Esophagus muscularis mucosa (tissue), 4 donors: ENCODE data around the gene KCNJ5. TPM values are rescaled to one million over a fixed set of nuclear protein-coding genes. Genes with fewer than 3 reads are reported as not detected.

Source experiments
- DNase-seq: peaks from one replicate; pipeline ENCODE4 v3.0.0-alpha.2; 2017; ENCODE audit errors: extremely low spot score
- H3K27ac ChIP-seq, 4 donors: fragments of 200-600 bp; sonication (generic); replicated peaks in 1 of 4; 1 replicate in 3 of 4; 2 replicates in 1 of 4; pipeline ENCODE4 v1.5.1; 2016 to 2019; ENCODE audit warnings: mild to moderate bottlenecking in 1 of 4
- H3K27me3 ChIP-seq, 4 donors: fragments of 200-600 bp; sonication (generic); one replicate each; pipeline versions ENCODE4 v1.5.1 to v1.6.0; 2016 to 2019
- H3K36me3 ChIP-seq, 4 donors: fragments of 200-600 bp; sonication (generic); one replicate each; pipeline ENCODE4 v1.5.1; 2016 to 2019
- H3K4me1 ChIP-seq, 4 donors: fragments of 200-600 bp; sonication (generic); one replicate each; pipeline ENCODE4 v1.5.1; 2016 to 2019
- H3K4me3 ChIP-seq, 4 donors: fragments of 200-600 bp; sonication (generic); 1 replicate in 2 of 4; 2 replicates in 2 of 4; pipeline ENCODE4 v1.5.1; 2016 to 2019; ENCODE audit warnings: mild to moderate bottlenecking in 4 of 4, moderate library complexity in 1 of 4
- H3K9me3 ChIP-seq, 4 donors: fragments of 200-600 bp; sonication (generic); 1 replicate in 3 of 4; 2 replicates in 1 of 4; pipeline ENCODE4 v1.5.1; 2016 to 2019
- CTCF ChIP-seq, 3 experiments: fragments of 200-600 bp in 2 of 3; fragments of 450-650 bp in 1 of 3; sonication (generic) in 2 of 3; IDR thresholded peaks; one replicate each; pipeline ENCODE4 v1.5.1; 2017 to 2019; ENCODE audit warnings: antibody characterized with exemption in 3 of 3, mild to moderate bottlenecking in 2 of 3, moderate library complexity in 1 of 3
- EP300 ChIP-seq: sonication (generic); formaldehyde crosslinking; IDR thresholded peaks from one replicate; pipeline ENCODE4 v1.6.1; 2017; ENCODE audit warnings: antibody characterized with exemption
- POLR2A ChIP-seq: fragments of 450-650 bp; IDR thresholded peaks from one replicate; pipeline ENCODE4 v1.6.1; 2017; ENCODE audit warnings: antibody characterized with exemption, moderate library complexity, mild to moderate bottlenecking, low read depth
- POLR2AphosphoS5 ChIP-seq, 2 donors: sonication (generic); formaldehyde crosslinking; IDR thresholded peaks; one replicate each; pipeline ENCODE4 v1.6.1; 2017; ENCODE audit warnings: antibody characterized with exemption in 2 of 2
- WGBS: methylation state at CpG from one replicate; pipeline ENCODE4 v1.1.5; 2018; 5-methylcytosine and 5-hydroxymethylcytosine counted together
- intact Hi-C: fragments of 100-400 bp; cut with DNase I; formaldehyde crosslinking; loops from one replicate; pipeline ENCODE4 v1.15.1; 2023
- total RNA-seq, 4 donors: library from RNA; depleted of rRNA; stranded (reverse); fragments of >200 nt; gene quantifications; one replicate each; pipeline versions ENCODE4 v1.1.0 to v1.2.1, GENCODE V29; 2016

Gene KCNJ5
- total RNA-seq, 4 donors from 2014 or later: 0.80 to 3.8 (median 1.00) TPM

- Histone ChIP-seq H3K36me3 (no peaks in the 10 kb centered on the region), H3K27me3 (peaks cover 0 to 26% (median 0%) of the 10 kb centered on the region in 4 donors), H3K4me1 (no peaks in the 10 kb centered on the region), H3K4me3 (no peak overlapping the region), H3K27ac (no peak overlapping the region), H3K9me3 (no peaks in the 10 kb centered on the region)
- 92% methylated on average over 6 of the region's 15 CpGs for WGBS
- TF ChIP-seq EP300: no peak
- TF ChIP-seq POLR2A: no peak
- no peak for TF ChIP-seq CTCF (IDR thresholded peaks at IDR 0.05)
- no peak for TF ChIP-seq POLR2AphosphoS5 (IDR thresholded peaks at IDR 0.05)
- intact Hi-C loops: no loop called here
- DNase-seq: no peak
Measured at GRCh38 chr11:128940603-128941002, 49.4 kb downstream of the KCNJ5 start.

DNA sequence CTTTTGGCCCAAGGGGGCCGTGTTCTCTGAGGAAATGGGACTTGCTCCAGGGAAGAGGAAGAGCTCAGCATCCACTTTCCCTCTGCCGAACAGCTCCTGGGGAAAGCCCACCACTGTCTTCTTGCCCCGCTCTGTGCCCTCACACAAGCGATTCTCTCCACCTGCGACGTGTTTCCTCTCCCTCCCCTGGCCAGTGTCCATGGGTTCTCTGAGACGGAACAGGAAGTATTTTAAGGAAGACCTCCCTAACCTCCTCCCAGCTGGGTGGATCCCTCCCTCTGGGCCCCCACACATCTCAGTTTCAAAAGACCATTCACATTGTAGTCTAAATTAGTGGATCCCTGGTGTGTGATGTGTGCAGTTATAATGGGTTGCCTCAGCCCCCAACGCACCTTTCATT is 50.0 kb downstream of the KCNJ5 start:
- TF ChIP-seq POLR2AphosphoS5 (IDR thresholded peaks at IDR 0.05): no peak
- TF ChIP-seq CTCF (IDR thresholded peaks at IDR 0.05): no peak
- no peak for TF ChIP-seq EP300
- TF ChIP-seq POLR2A: no peak
- H3K4me3 ChIP-seq: no peak overlapping the region
- H3K36me3 ChIP-seq: no peaks in the 10 kb centered on the region
- H3K4me1 ChIP-seq: no peaks in the 10 kb centered on the region
- H3K27me3 ChIP-seq: peaks cover 0 to 26% (median 0%) of the 10 kb centered on the region in 4 donors
- no peak overlapping the region for H3K27ac ChIP-seq
- no peaks in the 10 kb centered on the region for H3K9me3 ChIP-seq
- no peak for DNase-seq
- 86% methylated on average over 7 of the region's 8 CpGs for WGBS
- intact Hi-C loops: no loop called here

- DNase-seq: no peak
- 86% methylated on average over 5 of the region's 14 CpGs for WGBS
- no peak overlapping the region for H3K4me3 ChIP-seq
- no peaks in the 10 kb centered on the region for H3K36me3 ChIP-seq
- no peaks in the 10 kb centered on the region for H3K4me1 ChIP-seq
- no peak overlapping the region for H3K27ac ChIP-seq
- H3K27me3 ChIP-seq: peaks cover 0 to 26% (median 0%) of the 10 kb centered on the region in 4 donors
- H3K9me3 ChIP-seq: no peaks in the 10 kb centered on the region
- intact Hi-C loops: no loop called here
- TF ChIP-seq POLR2AphosphoS5 (IDR thresholded peaks at IDR 0.05): no peak
- no peak for TF ChIP-seq EP300
- TF ChIP-seq POLR2A: no peak
- TF ChIP-seq CTCF (IDR thresholded peaks at IDR 0.05): no peak
Measured at GRCh38 chr11:128941573-128942271, 50.6 kb downstream of the KCNJ5 start.

GRCh38 chr11:128942272-128942612 is 51.1 kb downstream of the KCNJ5 start:
- 97% methylated on average over 7 of the region's 13 CpGs for WGBS

More at GRCh38 chr11:128942272-128942612, 51.1 kb downstream of the KCNJ5 start:
- Histone ChIP-seq H3K4me3 (no peak overlapping the region), H3K27me3 (peaks cover 0 to 26% (median 0%) of the 10 kb centered on the region in 4 donors), H3K9me3 (no peaks in the 10 kb centered on the region), H3K27ac (no peak overlapping the region), H3K4me1 (no peaks in the 10 kb centered on the region), H3K36me3 (no peaks in the 10 kb centered on the region)
- TF ChIP-seq EP300 (no peak), CTCF (IDR thresholded peaks at IDR 0.05) (no peak), POLR2A (no peak), POLR2AphosphoS5 (IDR thresholded peaks at IDR 0.05) (no peak)
- intact Hi-C loops: no loop called here
- DNase-seq: no peak
